SJSA1 (cell line): Measurements from ENCODE around the gene ZNF646. TPM values are rescaled to one million over a fixed set of nuclear protein-coding genes. Genes with fewer than 3 reads are reported as not detected.

Experiments used
- DNase-seq, 2 experiments: peaks; one replicate each; pipeline ENCODE4 v3.0.0-alpha.2; 2015 to 2020; ENCODE audit warnings: low spot score in 2 of 2, low read depth in 1 of 2
- H3K27ac ChIP-seq: fragments of 250-450 bp; sonication (Bioruptor Pico); 2 replicates; pipeline ENCODE4 v1.5.1; 2020; ENCODE audit warnings: mild to moderate bottlenecking, moderate library complexity
- H3K27me3 ChIP-seq: fragments of 250-450 bp; sonication (Bioruptor Pico); replicated peaks from 2 replicates; pipeline ENCODE4 v1.5.1; 2020; ENCODE audit warnings: mild to moderate bottlenecking, moderate library complexity
- H3K36me3 ChIP-seq: fragments of 250-450 bp; sonication (Bioruptor Pico); 2 replicates; pipeline ENCODE4 v1.5.1; 2020; ENCODE audit warnings: mild to moderate bottlenecking
- H3K4me1 ChIP-seq: fragments of 250-450 bp; sonication (Bioruptor Pico); replicated peaks from 2 replicates; pipeline ENCODE4 v1.6.1; 2021; ENCODE audit warnings: mild to moderate bottlenecking
- H3K4me3 ChIP-seq: fragments of 250-450 bp; sonication (Bioruptor Pico); 2 replicates; pipeline ENCODE4 v1.5.1; 2020; ENCODE audit warnings: mild to moderate bottlenecking
- H3K9me3 ChIP-seq: fragments of 250-450 bp; sonication (Bioruptor Pico); replicated peaks from 2 replicates; pipeline ENCODE4 v1.5.1; 2020; ENCODE audit warnings: mild to moderate bottlenecking
- total RNA-seq: library from RNA; depleted of rRNA; stranded (reverse); fragments of >200 nt; shearing (Covaris generic); gene quantifications from 2 replicates; pipeline ENCODE4 v1.2.3, GENCODE V29; 2014

Gene ZNF646
- total RNA-seq, 1 experiment from 2014 or later, result 13.3 TPM

GRCh38 chr16:31113121-31114120 is 39.2 kb downstream of the ZNF646 start:
- H3K36me3 ChIP-seq, result peaks cover 51% of the 10 kb centered on the region
- H3K27me3 ChIP-seq, result no peaks in the 10 kb centered on the region
- H3K9me3 ChIP-seq, result no peaks in the 10 kb centered on the region
- H3K4me3 ChIP-seq, result no peak overlapping the region
- no peak overlapping the region for H3K27ac ChIP-seq
- peaks cover 16% of the 10 kb centered on the region for H3K4me1 ChIP-seq
- no peak for DNase-seq

- Histone ChIP-seq H3K27me3 (no peaks in the 10 kb centered on the region), H3K9me3 (no peaks in the 10 kb centered on the region), H3K4me3 (no peak overlapping the region), H3K36me3 (peaks cover 47% of the 10 kb centered on the region), H3K27ac (no peak overlapping the region), H3K4me1 (peaks cover 10% of the 10 kb centered on the region)
- DNase-seq, result no peak
Measured at GRCh38 chr16:31114468-31114867, 40.2 kb downstream of the ZNF646 start.

GRCh38 chr16:31117384-31118222 is 43.4 kb downstream of the ZNF646 start, which contains the start of gene KAT8:
KAT8 (plus strand) TSS chr16:31117664; CDS start chr16:31117682, 18 bp downstream.
- Histone ChIP-seq H3K36me3 (peaks cover 45% of the 10 kb centered on the region), H3K27ac (peak within 1 kb of the TSS; percentile 78)

GRCh38 chr16:31118223-31119155 is 44.3 kb downstream of the ZNF646 start:
- no peak for DNase-seq
- H3K36me3 ChIP-seq, result peaks cover 45% of the 10 kb centered on the region
- H3K27ac ChIP-seq, result peak overlapping the region; percentile 36

More at GRCh38 chr16:31117384-31118222, 43.4 kb downstream of the ZNF646 start, which contains the start of gene KAT8:
- DNase-seq, result peak; percentile 97 to 99
- Histone ChIP-seq H3K27me3 (no peaks in the 10 kb centered on the region), H3K9me3 (no peaks in the 10 kb centered on the region), H3K4me3 (peak within 1 kb of the TSS; percentile 84), H3K4me1 (peaks cover 10% of the 10 kb centered on the region)

GRCh38 chr16:31120129-31120528 is 45.9 kb downstream of the ZNF646 start:
- peaks cover 10% of the 10 kb centered on the region for H3K4me1 ChIP-seq
- H3K27me3 ChIP-seq, result no peaks in the 10 kb centered on the region
- no peak for DNase-seq
- H3K27ac ChIP-seq, result no peak overlapping the region
- no peaks in the 10 kb centered on the region for H3K9me3 ChIP-seq
- no peak overlapping the region for H3K4me3 ChIP-seq
- peaks cover 51% of the 10 kb centered on the region for H3K36me3 ChIP-seq

More at GRCh38 chr16:31118223-31119155, 44.3 kb downstream of the ZNF646 start:
- Histone ChIP-seq H3K27me3 (no peaks in the 10 kb centered on the region), H3K9me3 (no peaks in the 10 kb centered on the region), H3K4me3 (peak overlapping the region; percentile 84), H3K4me1 (peaks cover 10% of the 10 kb centered on the region)

- no peaks in the 10 kb centered on the region for H3K27me3 ChIP-seq
- no peaks in the 10 kb centered on the region for H3K9me3 ChIP-seq
- no peaks in the 10 kb centered on the region for H3K4me1 ChIP-seq
- no peak overlapping the region for H3K4me3 ChIP-seq
- H3K27ac ChIP-seq, result no peak overlapping the region
- H3K36me3 ChIP-seq, result peaks cover 51% of the 10 kb centered on the region
- no peak for DNase-seq
Measured at GRCh38 chr16:31125844-31126243, 51.6 kb downstream of the ZNF646 start.

GRCh38 chr16:31127182-31127581 is 53.0 kb downstream of the ZNF646 start:
- Histone ChIP-seq H3K9me3 (no peaks in the 10 kb centered on the region), H3K4me3 (no peak overlapping the region), H3K36me3 (peaks cover 47% of the 10 kb centered on the region), H3K27me3 (no peaks in the 10 kb centered on the region), H3K27ac (no peak overlapping the region), H3K4me1 (no peaks in the 10 kb centered on the region)
- DNase-seq, result no peak

GRCh38 chr16:31128711-31129567 is 54.7 kb downstream of the ZNF646 start:
- Histone ChIP-seq H3K4me3 (no peak overlapping the region), H3K4me1 (no peaks in the 10 kb centered on the region), H3K36me3 (peaks cover 34% of the 10 kb centered on the region), H3K9me3 (no peaks in the 10 kb centered on the region), H3K27ac (no peak overlapping the region), H3K27me3 (no peaks in the 10 kb centered on the region)
- DNase-seq, result no peak

GRCh38 chr16:31129568-31130335 is 55.5 kb downstream of the ZNF646 start:
- Histone ChIP-seq H3K4me1 (no peaks in the 10 kb centered on the region), H3K9me3 (no peaks in the 10 kb centered on the region), H3K4me3 (no peak overlapping the region), H3K27me3 (no peaks in the 10 kb centered on the region), H3K36me3 (peaks cover 32% of the 10 kb centered on the region), H3K27ac (no peak overlapping the region)
- DNase-seq, result no peak

- Histone ChIP-seq H3K27me3 (no peaks in the 10 kb centered on the region), H3K4me1 (no peaks in the 10 kb centered on the region), H3K9me3 (no peaks in the 10 kb centered on the region), H3K4me3 (no peak overlapping the region), H3K36me3 (peaks cover 32% of the 10 kb centered on the region), H3K27ac (no peak overlapping the region)
- no peak for DNase-seq
Measured at GRCh38 chr16:31130336-31130891, 56.2 kb downstream of the ZNF646 start.

GRCh38 chr16:31130899-31131298 is 56.7 kb downstream of the ZNF646 start:
- Histone ChIP-seq H3K27me3 (no peaks in the 10 kb centered on the region), H3K27ac (no peak overlapping the region), H3K36me3 (peaks cover 32% of the 10 kb centered on the region), H3K4me1 (no peaks in the 10 kb centered on the region), H3K9me3 (no peaks in the 10 kb centered on the region), H3K4me3 (no peak overlapping the region)
- no peak for DNase-seq
